ENCODE results near the gene STAT5B.
"Not testable (repeated sequence)": the region's sequence is repeated elsewhere in the genome, so short reads cannot be mapped to it uniquely, and the experiment has no call there.

STAT5B gene

GRCh38 chr17:42240201-42240600 is 36.0 kb downstream of the STAT5B start:
- no peak for DNase-seq (ENCODE audit: low read depth)
- TF ChIP-seq CTCF (IDR thresholded peaks at IDR 0.05; ENCODE audit: control insufficient read depth, insufficient read depth, low read depth, low read length, missing control alignments), result no peak

GRCh38 chr17:42239576-42239975 is 36.6 kb downstream of the STAT5B start:
- not testable (repeated sequence) for DNase-seq (ENCODE audit: low read depth); H3K4me3 ChIP-seq (ENCODE audit: control insufficient read depth, low read depth, low read length)

More at GRCh38 chr17:42240201-42240600, 36.0 kb downstream of the STAT5B start:
- H3K4me3 ChIP-seq (ENCODE audit: control insufficient read depth, low read depth, low read length), result no peak overlapping the region

- H3K4me3 ChIP-seq (ENCODE audit: control insufficient read depth, low read depth, low read length), result no peak overlapping the region
- no peak for TF ChIP-seq CTCF (IDR thresholded peaks at IDR 0.05; ENCODE audit: control insufficient read depth, insufficient read depth, low read depth, low read length, missing control alignments)
- DNase-seq (ENCODE audit: low read depth), result no peak
Measured at GRCh38 chr17:42236760-42237159, 39.4 kb downstream of the STAT5B start.

- TF ChIP-seq CTCF (IDR thresholded peaks at IDR 0.05; ENCODE audit: control insufficient read depth, insufficient read depth, low read depth, low read length, missing control alignments), result no peak
- DNase-seq (ENCODE audit: low read depth), result no peak
- no peak overlapping the region for H3K4me3 ChIP-seq (ENCODE audit: control insufficient read depth, low read depth, low read length)
Measured at GRCh38 chr17:42233994-42234393, 42.2 kb downstream of the STAT5B start.

GRCh38 chr17:42233156-42233555 is 43.0 kb downstream of the STAT5B start:
- no peak overlapping the region for H3K4me3 ChIP-seq (ENCODE audit: control insufficient read depth, low read depth, low read length)
- DNase-seq (ENCODE audit: low read depth), result no peak
- TF ChIP-seq CTCF (IDR thresholded peaks at IDR 0.05; ENCODE audit: control insufficient read depth, insufficient read depth, low read depth, low read length, missing control alignments), result no peak

- TF ChIP-seq CTCF (IDR thresholded peaks at IDR 0.05; ENCODE audit: control insufficient read depth, insufficient read depth, low read depth, low read length, missing control alignments), result no peak
- no peak for DNase-seq (ENCODE audit: low read depth)
- no peak overlapping the region for H3K4me3 ChIP-seq (ENCODE audit: control insufficient read depth, low read depth, low read length)
Measured at GRCh38 chr17:42230225-42230624, 46.0 kb downstream of the STAT5B start.

- no peak for TF ChIP-seq CTCF (IDR thresholded peaks at IDR 0.05; ENCODE audit: control insufficient read depth, insufficient read depth, low read depth, low read length, missing control alignments)
- DNase-seq (ENCODE audit: low read depth), result no peak
- no peak overlapping the region for H3K4me3 ChIP-seq (ENCODE audit: control insufficient read depth, low read depth, low read length)
Measured at GRCh38 chr17:42227849-42228700, 48.1 kb downstream of the STAT5B start.

Measured in AG09309 (cell line).